Calu3 (cell line): ENCODE measurements around the gene PARP4. TPM values are rescaled to one million over a fixed set of nuclear protein-coding genes. Genes with fewer than 3 reads are reported as not detected.
"Not testable (repeated sequence)": the region's sequence is repeated elsewhere in the genome, so short reads cannot be mapped to it uniquely, and the experiment has no call there.

ENCODE experiments used
- BruUV-seq: library from RNA; stranded (reverse); fragments of 400-500 nt; replicated peaks from 2 replicates; lab custom pipeline; 2021; lab: Mats Ljungman, UMichigan
- CTCF ChIA-PET: fragments of 300-600 bp; sonication (Branson Sonifier 250); formaldehyde crosslinking; loops from one replicate; lab custom pipeline; 2022; ENCODE audit warnings: antibody characterized with exemption; lab: Charles Lee
- DNase-seq: peaks from one replicate; pipeline ENCODE4 v3.0.0; 2022
- H3K27ac Mint-ChIP-seq: one replicate; pipeline ENCODE4 v1.8.0; 2022; ENCODE audit warnings: mixed read lengths; ENCODE audit not compliant: unreplicated experiment
- H3K27me3 Mint-ChIP-seq: one replicate; pipeline ENCODE4 v1.8.0; 2022; ENCODE audit warnings: mixed read lengths; ENCODE audit not compliant: unreplicated experiment
- H3K36me3 Mint-ChIP-seq: one replicate; pipeline ENCODE4 v1.8.0; 2022; ENCODE audit warnings: mild to moderate bottlenecking, moderate library complexity, mixed read lengths; ENCODE audit not compliant: insufficient read depth, unreplicated experiment
- H3K4me1 Mint-ChIP-seq: one replicate; pipeline ENCODE4 v1.8.0; 2022; ENCODE audit warnings: mild to moderate bottlenecking, low read depth, mixed read lengths; ENCODE audit not compliant: unreplicated experiment
- H3K4me3 Mint-ChIP-seq: one replicate; pipeline ENCODE4 v1.8.0; 2022; ENCODE audit warnings: mild to moderate bottlenecking, low read depth, moderate library complexity, mixed read lengths; ENCODE audit not compliant: unreplicated experiment
- H3K9me3 Mint-ChIP-seq: one replicate; pipeline ENCODE4 v1.8.0; 2022; ENCODE audit warnings: low read depth, mixed read lengths; ENCODE audit not compliant: unreplicated experiment
- CTCF ChIP-seq: fragments of 200-600 bp; IDR thresholded peaks from one replicate; pipeline ENCODE4 v1.8.0; 2022; ENCODE audit warnings: antibody characterized with exemption; ENCODE audit not compliant: unreplicated experiment
- intact Hi-C: fragments of 100-400 bp; cut with micrococcal nuclease; formaldehyde crosslinking; loops from one replicate; pipeline ENCODE4 v1.10.0; 2022; ENCODE audit not compliant: unreplicated experiment
- total RNA-seq: library from RNA; stranded (reverse); gene quantifications from 2 replicates; pipeline ENCODE4 v1.2.3, GENCODE V29; 2022

Gene PARP4
- total RNA-seq, 1 experiment from 2014 or later = 78.3 TPM

GRCh38 chr13:24450530-24450929 is 62.0 kb downstream of the PARP4 start:
- Mint-ChIP-seq H3K9me3 (no peaks in the 10 kb centered on the region), H3K4me3 (no peak overlapping the region), H3K27ac (no peak overlapping the region), H3K27me3 (no peaks in the 10 kb centered on the region), H3K4me1 (no peaks in the 10 kb centered on the region), H3K36me3 (peaks cover 41% of the 10 kb centered on the region)
- no TSS peak for BruUV-seq
- no peak for TF ChIP-seq CTCF
- CTCF ChIA-PET = no interaction called here
- DNase-seq = no peak
- intact Hi-C loops = no loop called here

GRCh38 chr13:24444851-24445250 is 67.7 kb downstream of the PARP4 start:
- BruUV-seq, H3K4me3 Mint-ChIP-seq, H3K4me1 Mint-ChIP-seq, intact Hi-C loops, H3K27me3 Mint-ChIP-seq, DNase-seq, H3K27ac Mint-ChIP-seq, H3K9me3 Mint-ChIP-seq, CTCF ChIA-PET: not testable (repeated sequence)
- H3K36me3 Mint-ChIP-seq = peaks cover 32% of the 10 kb centered on the region

- CTCF ChIA-PET = no interaction called here
- no peak for TF ChIP-seq CTCF
- BruUV-seq = no TSS peak
- Mint-ChIP-seq H3K4me3 (no peak overlapping the region), H3K36me3 (peaks cover 31% of the 10 kb centered on the region), H3K27me3 (no peaks in the 10 kb centered on the region), H3K27ac (no peak overlapping the region), H3K9me3 (no peaks in the 10 kb centered on the region), H3K4me1 (no peaks in the 10 kb centered on the region)
- DNase-seq = no peak
- intact Hi-C loops = no loop called here
These were observed 69.2 kb downstream of the PARP4 start for GRCh38 chr13:24443366-24443765.

- H3K9me3 Mint-ChIP-seq, H3K27me3 Mint-ChIP-seq, H3K4me3 Mint-ChIP-seq, CTCF ChIA-PET, H3K4me1 Mint-ChIP-seq, BruUV-seq, H3K27ac Mint-ChIP-seq, DNase-seq, intact Hi-C loops: not testable (repeated sequence)
- peaks cover 16% of the 10 kb centered on the region for H3K36me3 Mint-ChIP-seq
These were observed 86.5 kb downstream of the PARP4 start for GRCh38 chr13:24426045-24426444.

- H3K4me1 Mint-ChIP-seq, H3K27ac Mint-ChIP-seq, BruUV-seq, H3K9me3 Mint-ChIP-seq, H3K27me3 Mint-ChIP-seq, CTCF ChIA-PET, H3K4me3 Mint-ChIP-seq, intact Hi-C loops, DNase-seq: not testable (repeated sequence)
- H3K36me3 Mint-ChIP-seq = peaks cover 27% of the 10 kb centered on the region
These were observed 92.9 kb downstream of the PARP4 start for GRCh38 chr13:24419668-24420067.

- Mint-ChIP-seq H3K36me3 (no peaks in the 10 kb centered on the region), H3K4me1 (no peaks in the 10 kb centered on the region), H3K9me3 (no peaks in the 10 kb centered on the region), H3K27ac (no peak overlapping the region), H3K27me3 (no peaks in the 10 kb centered on the region), H3K4me3 (no peak overlapping the region)
- CTCF ChIA-PET = no interaction called here
- intact Hi-C loops = loop anchor here (10.0 kb wide), 1 partner anchor 83 kb away; no protein-coding TSS in a partner anchor
- no TSS peak for BruUV-seq
- DNase-seq = no peak
- no peak for TF ChIP-seq CTCF
These were observed 104.7 kb downstream of the PARP4 start for GRCh38 chr13:24407844-24408243.
